IPS-15b (cell line): ENCODE data around the gene MTIF3.
A peak's percentile ranks its signal among the peaks of the same experiment; 100 is the strongest.

ENCODE experiments used
- H3K27me3 ChIP-seq: one replicate; pipeline ENCODE4 v1.6.1; 2013; ENCODE audit warnings: low read length; ENCODE audit not compliant: control insufficient read depth, insufficient read depth
- H3K36me3 ChIP-seq: one replicate; pipeline ENCODE4 v1.6.1; 2013; ENCODE audit warnings: low read length; ENCODE audit not compliant: control insufficient read depth, insufficient read depth
- H3K4me1 ChIP-seq: one replicate; pipeline ENCODE4 v1.6.1; 2013; ENCODE audit warnings: mild to moderate bottlenecking, low read length; ENCODE audit not compliant: control insufficient read depth, insufficient read depth
- H3K4me3 ChIP-seq: one replicate; pipeline ENCODE4 v1.5.1; 2013; ENCODE audit warnings: low read depth, low read length
- H3K9ac ChIP-seq: one replicate; pipeline ENCODE4 v1.6.1; 2013; ENCODE audit warnings: low read depth, mild to moderate bottlenecking, low read length
- H3K9me3 ChIP-seq: one replicate; pipeline ENCODE4 v1.6.1; 2013; ENCODE audit warnings: mild to moderate bottlenecking, low read length; ENCODE audit not compliant: control insufficient read depth, insufficient read depth

The MTIF3 gene

GRCh38 chr13:27425918-27426630 is 24.3 kb downstream of the MTIF3 start:
- Histone ChIP-seq H3K9ac (no peak overlapping the region), H3K27me3 (peaks cover 10% of the 10 kb centered on the region), H3K9me3 (no peaks in the 10 kb centered on the region), H3K4me3 (peak overlapping the region; percentile 88), H3K4me1 (peaks cover 13% of the 10 kb centered on the region), H3K36me3 (peaks cover 12% of the 10 kb centered on the region)

DNA sequence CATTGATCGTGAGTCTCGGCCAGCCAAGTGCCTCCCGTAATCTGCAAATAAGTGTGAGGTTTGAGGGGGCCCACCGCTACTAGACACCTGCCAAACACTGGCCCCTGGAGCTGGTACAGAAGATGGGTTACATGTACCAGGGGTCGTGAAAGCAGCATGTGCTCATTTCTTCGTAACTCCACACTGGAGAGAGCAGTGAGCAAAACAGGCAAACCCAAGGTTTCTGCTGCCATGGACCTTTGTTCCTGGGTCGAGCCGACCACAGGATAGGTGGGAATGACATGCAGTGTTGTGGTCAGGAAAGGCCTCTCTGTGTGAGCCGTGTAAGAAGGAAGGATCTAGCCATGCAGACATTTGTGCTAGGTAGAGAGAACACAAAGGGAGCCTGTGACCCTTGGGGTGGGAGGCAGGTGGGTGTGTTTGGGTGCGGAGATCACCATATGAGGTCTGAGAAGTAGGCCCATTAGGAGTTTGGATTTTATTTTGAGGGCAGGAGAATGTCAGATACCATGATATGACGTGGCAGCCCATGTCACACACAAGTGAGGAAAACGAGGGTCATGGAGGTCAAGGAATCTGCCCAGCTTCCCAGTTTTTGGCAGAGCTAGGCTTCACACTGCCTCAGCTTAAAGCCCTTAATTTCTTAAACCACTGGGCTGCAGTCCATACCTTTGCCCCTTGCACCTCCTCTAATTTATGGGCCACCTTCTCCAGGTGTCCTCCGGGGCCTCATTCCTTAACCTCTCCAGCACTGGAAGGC is 25.0 kb downstream of the MTIF3 start:
- Histone ChIP-seq H3K9ac (peak overlapping the region; percentile 18), H3K9me3 (no peaks in the 10 kb centered on the region), H3K36me3 (peaks cover 12% of the 10 kb centered on the region), H3K27me3 (peaks cover 10% of the 10 kb centered on the region), H3K4me3 (peak overlapping the region; percentile 88), H3K4me1 (peaks cover 13% of the 10 kb centered on the region)

- peaks cover 13% of the 10 kb centered on the region for H3K4me1 ChIP-seq
- H3K4me3 ChIP-seq = peak within 1 kb of the TSS; percentile 88
These were observed 25.9 kb downstream of the MTIF3 start, which contains the start of gene GTF3A for GRCh38 chr13:27424246-27425157. TSS of gene GTF3A (plus strand) at chr13:27424619.

DNA sequence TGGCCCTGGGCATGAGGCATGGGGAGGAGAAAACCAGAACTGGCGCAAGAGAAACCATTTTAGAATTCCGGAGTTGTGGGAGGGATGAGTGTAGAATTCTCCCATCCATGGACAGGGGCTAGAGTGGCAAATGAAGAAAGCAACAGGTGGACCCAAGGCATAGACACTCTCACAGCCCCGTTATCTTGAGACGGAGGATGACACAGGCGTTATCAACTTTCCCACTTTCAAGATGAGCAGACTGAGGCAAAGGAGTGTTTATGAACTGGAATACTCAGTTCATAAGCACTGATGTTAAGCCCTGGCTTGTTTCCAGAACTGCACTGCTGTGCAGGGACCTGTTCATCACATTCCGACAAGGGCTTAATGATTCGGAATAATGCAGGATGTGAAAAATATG is 27.0 kb downstream of the MTIF3 start:
- peaks cover 5% of the 10 kb centered on the region for H3K36me3 ChIP-seq
- H3K27me3 ChIP-seq = peaks cover 10% of the 10 kb centered on the region
- no peak overlapping the region for H3K9ac ChIP-seq
- H3K4me3 ChIP-seq = no peak overlapping the region
- H3K9me3 ChIP-seq = no peaks in the 10 kb centered on the region
- peaks cover 13% of the 10 kb centered on the region for H3K4me1 ChIP-seq

More at GRCh38 chr13:27424246-27425157, 25.9 kb downstream of the MTIF3 start, which contains the start of gene GTF3A:
- H3K9me3 ChIP-seq = no peaks in the 10 kb centered on the region
- peaks cover 12% of the 10 kb centered on the region for H3K36me3 ChIP-seq
- H3K9ac ChIP-seq = peak within 1 kb of the TSS; percentile 18
- H3K27me3 ChIP-seq = peaks cover 10% of the 10 kb centered on the region

GRCh38 chr13:27421101-27421871 is 29.1 kb downstream of the MTIF3 start:
- Histone ChIP-seq H3K9me3 (no peaks in the 10 kb centered on the region), H3K9ac (no peak overlapping the region), H3K36me3 (no peaks in the 10 kb centered on the region), H3K27me3 (peaks cover 10% of the 10 kb centered on the region), H3K4me3 (no peak overlapping the region), H3K4me1 (peaks cover 12% of the 10 kb centered on the region)

- Histone ChIP-seq H3K36me3 (no peaks in the 10 kb centered on the region), H3K9me3 (no peaks in the 10 kb centered on the region), H3K4me3 (no peak overlapping the region), H3K4me1 (peaks cover 2% of the 10 kb centered on the region), H3K27me3 (peaks cover 10% of the 10 kb centered on the region), H3K9ac (no peak overlapping the region)
These were observed 31.0 kb downstream of the MTIF3 start for GRCh38 chr13:27419328-27419727.

- Histone ChIP-seq H3K9ac (no peak overlapping the region), H3K9me3 (no peaks in the 10 kb centered on the region), H3K27me3 (no peaks in the 10 kb centered on the region), H3K36me3 (no peaks in the 10 kb centered on the region), H3K4me1 (no peaks in the 10 kb centered on the region), H3K4me3 (no peak overlapping the region)
These were observed 35.2 kb downstream of the MTIF3 start for GRCh38 chr13:27415116-27415515.

- Histone ChIP-seq H3K9me3 (no peaks in the 10 kb centered on the region), H3K9ac (no peak overlapping the region), H3K27me3 (no peaks in the 10 kb centered on the region), H3K4me1 (no peaks in the 10 kb centered on the region), H3K36me3 (no peaks in the 10 kb centered on the region), H3K4me3 (no peak overlapping the region)
These were observed 39.0 kb downstream of the MTIF3 start for GRCh38 chr13:27411341-27411740.

GRCh38 chr13:27409013-27409412 is 41.4 kb downstream of the MTIF3 start:
- H3K9ac ChIP-seq = no peak overlapping the region
- H3K4me3 ChIP-seq = no peak overlapping the region
- no peaks in the 10 kb centered on the region for H3K9me3 ChIP-seq
- H3K27me3 ChIP-seq = no peaks in the 10 kb centered on the region
- no peaks in the 10 kb centered on the region for H3K36me3 ChIP-seq
- H3K4me1 ChIP-seq = no peaks in the 10 kb centered on the region

GRCh38 chr13:27408074-27408473 is 42.3 kb downstream of the MTIF3 start:
- no peak overlapping the region for H3K4me3 ChIP-seq
- no peaks in the 10 kb centered on the region for H3K9me3 ChIP-seq
- H3K27me3 ChIP-seq = no peaks in the 10 kb centered on the region
- H3K36me3 ChIP-seq = no peaks in the 10 kb centered on the region
- H3K9ac ChIP-seq = no peak overlapping the region
- peaks cover 7% of the 10 kb centered on the region for H3K4me1 ChIP-seq
